Mesodermal cell (in vitro differentiated cells): ENCODE results near the gene PLA2G4C.

Source experiments
- H3K27ac ChIP-seq: 2 replicates; pipeline ENCODE4 v1.7.0; 2013; ENCODE audit warnings: mild to moderate bottlenecking, low read depth, low read length, moderate library complexity; ENCODE audit not compliant: severe bottlenecking
- H3K36me3 ChIP-seq: 2 replicates; pipeline ENCODE4 v1.7.1; 2013; ENCODE audit warnings: mild to moderate bottlenecking, low read length, moderate library complexity; ENCODE audit not compliant: control insufficient read depth, insufficient read depth
- H3K4me1 ChIP-seq: one replicate; pipeline ENCODE4 v1.7.1; 2013; ENCODE audit warnings: mild to moderate bottlenecking, low read length; ENCODE audit not compliant: insufficient read depth, control insufficient read depth, poor library complexity, severe bottlenecking
- H3K4me3 ChIP-seq: 2 replicates; pipeline ENCODE4 v1.7.0; 2013; ENCODE audit warnings: low read length, control low read depth, mild to moderate bottlenecking; ENCODE audit not compliant: insufficient read depth, poor library complexity, severe bottlenecking; ENCODE audit errors: extremely low read depth
- H3K9me3 ChIP-seq: 2 replicates; pipeline ENCODE4 v1.7.1; 2013; ENCODE audit warnings: mild to moderate bottlenecking, low read length, moderate library complexity; ENCODE audit not compliant: control insufficient read depth
- WGBS, 2 experiments: methylation state at CpG; one replicate each; pipeline ENCODE4 v1.1.5; 2013; ENCODE audit warnings: missing lambda C conversion rate in 2 of 2; ENCODE audit not compliant: insufficient coverage in 2 of 2; 5-methylcytosine and 5-hydroxymethylcytosine counted together

The PLA2G4C gene

GRCh38 chr19:48059331-48059730 lies 51.3 kb downstream of the PLA2G4C start:
- no peak overlapping the region for H3K27ac ChIP-seq
- no peaks in the 10 kb centered on the region for H3K4me1 ChIP-seq
- H3K4me3 ChIP-seq, result no peak overlapping the region
- H3K36me3 ChIP-seq, result no peaks in the 10 kb centered on the region
- WGBS, 2 experiments, result 87 to 95% methylated on average over 4 of the region's 6 CpGs
- H3K9me3 ChIP-seq, result no peaks in the 10 kb centered on the region

- Histone ChIP-seq H3K27ac (no peak overlapping the region), H3K36me3 (no peaks in the 10 kb centered on the region), H3K4me3 (no peak overlapping the region), H3K4me1 (no peaks in the 10 kb centered on the region), H3K9me3 (no peaks in the 10 kb centered on the region)
- 54 to 77% methylated on average over 3 to 4 of the region's 5 CpGs for WGBS, 2 experiments
Observed at GRCh38 chr19:48053856-48054255, 56.8 kb downstream of the PLA2G4C start.

- Histone ChIP-seq H3K9me3 (no peaks in the 10 kb centered on the region), H3K4me3 (no peak overlapping the region), H3K27ac (no peak overlapping the region), H3K4me1 (no peaks in the 10 kb centered on the region), H3K36me3 (no peaks in the 10 kb centered on the region)
- WGBS, 2 experiments, result 82 to 93% methylated on average over 2 to 3 of the region's 5 CpGs
Observed at GRCh38 chr19:48053076-48053475, 57.5 kb downstream of the PLA2G4C start.

GRCh38 chr19:48051335-48052033 lies 59.1 kb downstream of the PLA2G4C start:
- WGBS, 2 experiments, result 79% methylated on average over 5 of the region's 10 CpGs; no CpG with 5 or more reads in 1 of the 2 experiments

GRCh38 chr19:48044561-48044960 lies 66.1 kb downstream of the PLA2G4C start:
- Histone ChIP-seq H3K4me3 (no peak overlapping the region), H3K4me1 (peaks cover 3% of the 10 kb centered on the region), H3K36me3 (no peaks in the 10 kb centered on the region), H3K27ac (no peak overlapping the region), H3K9me3 (peaks cover 5% of the 10 kb centered on the region)
- 85 to 93% methylated on average over 5 of the region's 5 CpGs for WGBS, 2 experiments

More at GRCh38 chr19:48051335-48052033, 59.1 kb downstream of the PLA2G4C start:
- H3K36me3 ChIP-seq, result no peaks in the 10 kb centered on the region
- H3K9me3 ChIP-seq, result no peaks in the 10 kb centered on the region
- no peak overlapping the region for H3K27ac ChIP-seq
- H3K4me3 ChIP-seq, result no peak overlapping the region
- H3K4me1 ChIP-seq, result no peaks in the 10 kb centered on the region

- peaks cover 5% of the 10 kb centered on the region for H3K9me3 ChIP-seq
- no peak within 1 kb of the TSS for H3K27ac ChIP-seq
- H3K36me3 ChIP-seq, result no peaks in the 10 kb centered on the region
- peaks cover 3% of the 10 kb centered on the region for H3K4me1 ChIP-seq
- WGBS, 2 experiments, result 87 to 90% methylated on average over 1 to 7 of the region's 10 CpGs
- H3K4me3 ChIP-seq, result no peak within 1 kb of the TSS
Observed at GRCh38 chr19:48043675-48044258, 66.8 kb downstream of the PLA2G4C start, which contains the start of gene CABP5. Gene CABP5, minus strand, starts transcription at chr19:48044079. Its CDS starts 157 bp downstream, at chr19:48043922.

- no peak overlapping the region for H3K27ac ChIP-seq
- no peak overlapping the region for H3K4me3 ChIP-seq
- WGBS, 2 experiments, result 58 to 76% methylated on average over 2 of the region's 2 CpGs
- H3K4me1 ChIP-seq, result peaks cover 3% of the 10 kb centered on the region
- H3K9me3 ChIP-seq, result peaks cover 5% of the 10 kb centered on the region
- no peaks in the 10 kb centered on the region for H3K36me3 ChIP-seq
Observed at GRCh38 chr19:48041877-48042580, 68.6 kb downstream of the PLA2G4C start.

- WGBS, 2 experiments, result 78 to 83% methylated on average over 1 to 2 of the region's 2 CpGs
- Histone ChIP-seq H3K4me1 (no peaks in the 10 kb centered on the region), H3K9me3 (peaks cover 9% of the 10 kb centered on the region), H3K4me3 (no peak overlapping the region), H3K27ac (no peak overlapping the region), H3K36me3 (no peaks in the 10 kb centered on the region)
Observed at GRCh38 chr19:48036765-48037164, 73.9 kb downstream of the PLA2G4C start.

GRCh38 chr19:48033604-48034003 lies 77.0 kb downstream of the PLA2G4C start:
- WGBS, 2 experiments, result 86 to 91% methylated on average over 5 of the region's 5 CpGs
- Histone ChIP-seq H3K9me3 (peaks cover 14% of the 10 kb centered on the region), H3K27ac (no peak overlapping the region), H3K4me1 (no peaks in the 10 kb centered on the region), H3K4me3 (no peak overlapping the region), H3K36me3 (no peaks in the 10 kb centered on the region)

GRCh38 chr19:48030073-48030472 lies 80.5 kb downstream of the PLA2G4C start:
- no peaks in the 10 kb centered on the region for H3K4me1 ChIP-seq
- H3K4me3 ChIP-seq, result no peak overlapping the region
- H3K36me3 ChIP-seq, result no peaks in the 10 kb centered on the region
- peaks cover 11% of the 10 kb centered on the region for H3K9me3 ChIP-seq
- WGBS, 2 experiments, result 75% methylated on average over 6 to 8 of the region's 10 CpGs
- H3K27ac ChIP-seq, result no peak overlapping the region
